HEK293 (cell line): ENCODE data around the gene NDUFB1.

Source experiments
- CTCF ChIA-PET: fragments of 350-600 bp; formaldehyde crosslinking; extraction: SDS; loops from one replicate; lab custom pipeline; 2021; ENCODE audit warnings: antibody characterized with exemption; lab: Yijun Ruan, JAX
- POLR2A ChIA-PET: fragments of 300-600 bp; formaldehyde crosslinking; extraction: SDS; loops from one replicate; lab custom pipeline; 2020; ENCODE audit warnings: antibody characterized with exemption, inconsistent platforms; lab: Yijun Ruan, JAX
- H3K27ac ChIP-seq: fragments of 200-500 bp; sonication (Bioruptor generic); 2 replicates; pipeline ENCODE4 v1.5.1; 2014; ENCODE audit warnings: low read depth, low read length, control low read depth, inconsistent platforms; ENCODE audit errors: extremely low read depth
- H3K36me3 ChIP-seq, 2 experiments: fragments of 200-500 bp in 1 of 2; sonication (Bioruptor generic) in 1 of 2; 1 replicate in 1 of 2; 2 replicates in 1 of 2; pipeline ENCODE4 v1.5.1; 2014 to 2017; ENCODE audit warnings: inconsistent platforms in 2 of 2, low read length in 2 of 2; ENCODE audit not compliant: control insufficient read depth in 2 of 2, insufficient read depth in 1 of 2
- H3K4me1 ChIP-seq: fragments of 200-500 bp; sonication (Bioruptor generic); 2 replicates; pipeline ENCODE4 v1.5.1; 2014; ENCODE audit warnings: mild to moderate bottlenecking, low read length, inconsistent platforms; ENCODE audit not compliant: control insufficient read depth, insufficient read depth
- H3K4me3 ChIP-seq: 2 replicates; pipeline ENCODE4 v1.5.1; 2011; ENCODE audit warnings: low read depth, mild to moderate bottlenecking, control low read depth, low read length, moderate library complexity
- H3K9me3 ChIP-seq: fragments of 200-500 bp; sonication (Bioruptor generic); 2 replicates; pipeline ENCODE4 v1.5.1; 2014; ENCODE audit warnings: low read depth, low read length, inconsistent platforms; ENCODE audit not compliant: control insufficient read depth, insufficient read depth
- FEZF1 ChIP-seq: fragments of 450-650 bp; formaldehyde crosslinking; IDR thresholded peaks from 2 replicates; pipeline ENCODE4 v1.5.1; 2016; ENCODE audit warnings: missing biosample characterization, missing genetic modification characterization
- IKZF3 ChIP-seq: fragments of 450-650 bp; IDR thresholded peaks from 2 replicates; pipeline ENCODE4 v1.5.0; 2018; ENCODE audit warnings: missing biosample characterization, mild to moderate bottlenecking, missing genetic modification characterization, moderate library complexity
- MZF1 ChIP-seq: fragments of 450-650 bp; formaldehyde crosslinking; IDR thresholded peaks from 2 replicates; pipeline ENCODE4 v1.5.1; 2017; ENCODE audit warnings: missing biosample characterization, missing genetic modification characterization, borderline replicate concordance
- REPIN1 ChIP-seq: fragments of 450-650 bp; formaldehyde crosslinking; IDR thresholded peaks from 2 replicates; pipeline ENCODE4 v1.5.1; 2017; ENCODE audit warnings: missing biosample characterization, missing genetic modification characterization, low read depth
- SP2 ChIP-seq: fragments of 450-650 bp; formaldehyde crosslinking; IDR thresholded peaks from 2 replicates; pipeline ENCODE4 v1.5.1; 2016; ENCODE audit warnings: missing biosample characterization, missing genetic modification characterization
- ZFP37 ChIP-seq: fragments of 450-650 bp; formaldehyde crosslinking; IDR thresholded peaks from 2 replicates; pipeline ENCODE4 v1.5.1; 2016; ENCODE audit warnings: missing biosample characterization, missing genetic modification characterization
- ZFP69B ChIP-seq: fragments of 450-650 bp; formaldehyde crosslinking; IDR thresholded peaks from 2 replicates; pipeline ENCODE4 v1.5.1; 2016; ENCODE audit warnings: missing biosample characterization, missing genetic modification characterization
- ZNF133 ChIP-seq: fragments of 450-650 bp; formaldehyde crosslinking; IDR thresholded peaks from 2 replicates; pipeline ENCODE4 v1.5.1; 2016; ENCODE audit warnings: missing biosample characterization, missing genetic modification characterization
- ZNF146 ChIP-seq: fragments of 450-650 bp; formaldehyde crosslinking; IDR thresholded peaks from 2 replicates; pipeline ENCODE4 v1.5.1; 2016; ENCODE audit warnings: missing biosample characterization, missing genetic modification characterization
- ZNF223 ChIP-seq: fragments of 450-650 bp; formaldehyde crosslinking; IDR thresholded peaks from 2 replicates; pipeline ENCODE4 v1.5.1; 2016; ENCODE audit warnings: missing biosample characterization, missing genetic modification characterization
- ZNF23 ChIP-seq: fragments of 450-650 bp; formaldehyde crosslinking; IDR thresholded peaks from 2 replicates; pipeline ENCODE4 v1.5.1; 2016; ENCODE audit warnings: missing biosample characterization, missing genetic modification characterization, borderline replicate concordance
- ZNF324 ChIP-seq: fragments of 450-650 bp; formaldehyde crosslinking; IDR thresholded peaks from 2 replicates; pipeline ENCODE4 v1.5.1; 2016; ENCODE audit warnings: missing biosample characterization, missing genetic modification characterization
- ZNF394 ChIP-seq: fragments of 450-650 bp; formaldehyde crosslinking; IDR thresholded peaks from 2 replicates; pipeline ENCODE4 v1.5.1; 2016; ENCODE audit warnings: missing biosample characterization, missing genetic modification characterization, mild to moderate bottlenecking, moderate library complexity, borderline replicate concordance
- ZNF426 ChIP-seq: fragments of 450-650 bp; formaldehyde crosslinking; IDR thresholded peaks from 2 replicates; pipeline ENCODE4 v1.5.1; 2017; ENCODE audit warnings: missing biosample characterization, missing genetic modification characterization, mild to moderate bottlenecking, inconsistent platforms, moderate library complexity
- ZNF48 ChIP-seq: fragments of 450-650 bp; formaldehyde crosslinking; IDR thresholded peaks from 2 replicates; pipeline ENCODE4 v1.5.1; 2016; ENCODE audit warnings: missing biosample characterization, missing genetic modification characterization
- ZNF521 ChIP-seq: fragments of 450-650 bp; formaldehyde crosslinking; IDR thresholded peaks from 2 replicates; pipeline ENCODE4 v1.5.1; 2017; ENCODE audit warnings: missing biosample characterization, mild to moderate bottlenecking, missing genetic modification characterization
- ZNF626 ChIP-seq: fragments of 450-650 bp; sonication (Bioruptor Pico); formaldehyde crosslinking; IDR thresholded peaks from 2 replicates; pipeline ENCODE4 v1.5.1; 2018; ENCODE audit warnings: missing biosample characterization, missing genetic modification characterization, inconsistent platforms
- ZNF664 ChIP-seq: fragments of 450-650 bp; formaldehyde crosslinking; IDR thresholded peaks from 2 replicates; pipeline ENCODE4 v1.5.1; 2016; ENCODE audit warnings: missing biosample characterization, missing genetic modification characterization
- ZNF76 ChIP-seq: fragments of 450-650 bp; formaldehyde crosslinking; IDR thresholded peaks from 2 replicates; pipeline ENCODE4; 2016; ENCODE audit warnings: low read depth, missing biosample characterization, missing genetic modification characterization, borderline replicate concordance
- ZNF768 ChIP-seq: fragments of 450-650 bp; formaldehyde crosslinking; IDR thresholded peaks from 2 replicates; pipeline ENCODE4 v1.5.1; 2018; ENCODE audit warnings: missing biosample characterization, mild to moderate bottlenecking, missing genetic modification characterization
- TF ChIP-seq, protein P1 (sequence below): fragments of 450-650 bp; formaldehyde crosslinking; IDR thresholded peaks from 2 replicates; pipeline ENCODE4 v1.5.1; 2017; ENCODE audit warnings: missing biosample characterization, mild to moderate bottlenecking, missing genetic modification characterization, moderate library complexity
- TF ChIP-seq, protein P2 (sequence below): fragments of 450-650 bp; IDR thresholded peaks from 2 replicates; pipeline ENCODE4 v1.5.1; 2018; ENCODE audit warnings: missing biosample characterization, mild to moderate bottlenecking, missing genetic modification characterization
- TF ChIP-seq, protein P3 (sequence below): fragments of 450-650 bp; formaldehyde crosslinking; IDR thresholded peaks from 2 replicates; pipeline ENCODE4 v1.5.1; 2016; ENCODE audit warnings: missing biosample characterization, missing genetic modification characterization

The NDUFB1 gene

DNA sequence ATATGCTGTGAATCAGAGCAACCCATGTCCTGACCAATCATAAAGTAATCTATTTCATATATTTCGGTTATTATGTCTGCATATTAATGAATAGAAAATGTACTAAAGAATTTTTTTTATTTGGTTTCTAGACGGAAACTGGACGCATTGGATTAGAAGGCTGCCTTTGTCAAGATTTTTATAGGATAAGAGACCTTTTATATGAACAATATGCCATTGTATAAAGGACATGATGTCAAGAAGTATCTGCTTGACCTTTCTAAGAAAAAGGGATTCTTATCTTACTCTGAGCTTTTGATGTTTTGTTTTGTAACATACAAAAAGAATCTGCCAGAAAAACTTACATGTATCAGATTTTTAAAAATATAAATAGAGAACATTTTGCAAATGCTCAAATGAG is 40.0 kb upstream of the NDUFB1 start:
- no peak overlapping the region for H3K4me3 ChIP-seq
- no peaks in the 10 kb centered on the region; the same call in 1 of the 2 replicates for H3K9me3 ChIP-seq
- ChIA-PET CTCF (no interaction called here), POLR2A (no interaction called here)
- no peaks in the 10 kb centered on the region for H3K4me1 ChIP-seq
- H3K27ac ChIP-seq = no peak overlapping the region
- TF ChIP-seq ZNF521 (tag by site-specific recombination) = no peak
- no peak for TF ChIP-seq ZNF133 (tag by site-specific recombination)
- TF ChIP-seq ZNF324 (tag by site-specific recombination) = no peak
- TF ChIP-seq ZFP37 (tag by site-specific recombination) = no peak
- TF ChIP-seq ZNF76 = no peak
- TF ChIP-seq ZNF223 (tag by site-specific recombination) = no peak
- TF ChIP-seq, protein P1, sequence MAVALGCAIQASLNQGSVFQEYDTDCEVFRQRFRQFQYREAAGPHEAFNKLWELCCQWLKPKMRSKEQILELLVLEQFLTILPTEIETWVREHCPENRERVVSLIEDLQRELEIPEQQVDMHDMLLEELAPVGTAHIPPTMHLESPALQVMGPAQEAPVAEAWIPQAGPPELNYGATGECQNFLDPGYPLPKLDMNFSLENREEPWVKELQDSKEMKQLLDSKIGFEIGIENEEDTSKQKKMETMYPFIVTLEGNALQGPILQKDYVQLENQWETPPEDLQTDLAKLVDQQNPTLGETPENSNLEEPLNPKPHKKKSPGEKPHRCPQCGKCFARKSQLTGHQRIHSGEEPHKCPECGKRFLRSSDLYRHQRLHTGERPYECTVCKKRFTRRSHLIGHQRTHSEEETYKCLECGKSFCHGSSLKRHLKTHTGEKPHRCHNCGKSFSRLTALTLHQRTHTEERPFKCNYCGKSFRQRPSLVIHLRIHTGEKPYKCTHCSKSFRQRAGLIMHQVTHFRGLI (tag by site-specific recombination) = no peak
- TF ChIP-seq ZNF426 (tag by site-specific recombination) = no peak
- no peak for TF ChIP-seq ZFP69B (tag by site-specific recombination)
- peaks cover 78 to 83% of the 10 kb centered on the region in 2 experiments for H3K36me3 ChIP-seq

DNA sequence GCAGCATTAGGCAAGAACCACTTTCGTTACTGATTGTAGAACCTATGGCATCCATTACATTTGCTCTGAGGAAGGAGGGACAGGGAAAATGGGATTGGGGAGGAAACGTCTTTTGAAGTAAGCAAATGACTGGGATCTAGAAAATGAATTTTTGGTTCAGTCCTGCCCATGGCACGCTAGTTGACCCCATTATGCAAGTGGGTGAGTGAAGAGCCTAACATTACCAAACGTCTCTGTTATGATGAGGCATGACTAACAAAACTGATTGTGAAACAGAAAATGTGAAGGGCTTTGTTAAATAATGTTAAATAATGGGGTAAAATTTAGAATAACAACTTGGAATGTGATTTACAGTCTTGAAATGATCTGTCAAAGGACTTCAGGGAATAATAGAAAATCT is 39.1 kb upstream of the NDUFB1 start:
- Histone ChIP-seq H3K36me3 (peaks cover 78 to 89% of the 10 kb centered on the region in 2 experiments), H3K4me3 (no peak overlapping the region), H3K27ac (no peak overlapping the region), H3K4me1 (no peaks in the 10 kb centered on the region), H3K9me3 (no peaks in the 10 kb centered on the region; the same call in 1 of the 2 replicates)
- TF ChIP-seq ZNF664 (tag by site-specific recombination) (no peak), IKZF3 (tag by site-specific recombination) (no peak), ZNF23 (tag by site-specific recombination) (no peak), ZNF768 (tag by site-specific recombination) (no peak), ZNF146 (no peak), MZF1 (tag by site-specific recombination) (no peak), ZNF394 (tag by site-specific recombination) (no peak), ZNF626 (tag by site-specific recombination) (no peak), FEZF1 (tag by site-specific recombination) (no peak), ZNF48 (tag by site-specific recombination) (no peak), REPIN1 (tag by site-specific recombination) (no peak), SP2 (tag by site-specific recombination) (no peak)
- TF ChIP-seq, protein P2, sequence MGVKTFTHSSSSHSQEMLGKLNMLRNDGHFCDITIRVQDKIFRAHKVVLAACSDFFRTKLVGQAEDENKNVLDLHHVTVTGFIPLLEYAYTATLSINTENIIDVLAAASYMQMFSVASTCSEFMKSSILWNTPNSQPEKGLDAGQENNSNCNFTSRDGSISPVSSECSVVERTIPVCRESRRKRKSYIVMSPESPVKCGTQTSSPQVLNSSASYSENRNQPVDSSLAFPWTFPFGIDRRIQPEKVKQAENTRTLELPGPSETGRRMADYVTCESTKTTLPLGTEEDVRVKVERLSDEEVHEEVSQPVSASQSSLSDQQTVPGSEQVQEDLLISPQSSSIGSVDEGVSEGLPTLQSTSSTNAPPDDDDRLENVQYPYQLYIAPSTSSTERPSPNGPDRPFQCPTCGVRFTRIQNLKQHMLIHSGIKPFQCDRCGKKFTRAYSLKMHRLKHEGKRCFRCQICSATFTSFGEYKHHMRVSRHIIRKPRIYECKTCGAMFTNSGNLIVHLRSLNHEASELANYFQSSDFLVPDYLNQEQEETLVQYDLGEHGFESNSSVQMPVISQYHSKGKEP (tag by site-specific recombination) = no peak
- TF ChIP-seq, protein P3, sequence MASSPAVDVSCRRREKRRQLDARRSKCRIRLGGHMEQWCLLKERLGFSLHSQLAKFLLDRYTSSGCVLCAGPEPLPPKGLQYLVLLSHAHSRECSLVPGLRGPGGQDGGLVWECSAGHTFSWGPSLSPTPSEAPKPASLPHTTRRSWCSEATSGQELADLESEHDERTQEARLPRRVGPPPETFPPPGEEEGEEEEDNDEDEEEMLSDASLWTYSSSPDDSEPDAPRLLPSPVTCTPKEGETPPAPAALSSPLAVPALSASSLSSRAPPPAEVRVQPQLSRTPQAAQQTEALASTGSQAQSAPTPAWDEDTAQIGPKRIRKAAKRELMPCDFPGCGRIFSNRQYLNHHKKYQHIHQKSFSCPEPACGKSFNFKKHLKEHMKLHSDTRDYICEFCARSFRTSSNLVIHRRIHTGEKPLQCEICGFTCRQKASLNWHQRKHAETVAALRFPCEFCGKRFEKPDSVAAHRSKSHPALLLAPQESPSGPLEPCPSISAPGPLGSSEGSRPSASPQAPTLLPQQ (tag by site-specific recombination) = no peak
- ChIA-PET POLR2A (no interaction called here), CTCF (no interaction called here)
